Hematopoietic multipotent progenitor cell (in vitro differentiated cells): ENCODE results near the gene ATL1. TPM values are rescaled to one million over a fixed set of nuclear protein-coding genes. Genes with fewer than 3 reads are reported as not detected.

ENCODE experiments used
- DNase-seq, 3 donors: peaks; one replicate each; pipeline ENCODE4 v3.0.0-alpha.2; 2011 to 2015; ENCODE audit warnings: low read depth in 2 of 3, low spot score in 2 of 3
- total RNA-seq: library from RNA; depleted of rRNA; stranded (reverse); fragments of >200 nt; gene quantifications from one replicate; pipeline ENCODE4 v1.2.3, GENCODE V29; 2012

ATL1 gene
- 11.0 TPM for total RNA-seq

DNA sequence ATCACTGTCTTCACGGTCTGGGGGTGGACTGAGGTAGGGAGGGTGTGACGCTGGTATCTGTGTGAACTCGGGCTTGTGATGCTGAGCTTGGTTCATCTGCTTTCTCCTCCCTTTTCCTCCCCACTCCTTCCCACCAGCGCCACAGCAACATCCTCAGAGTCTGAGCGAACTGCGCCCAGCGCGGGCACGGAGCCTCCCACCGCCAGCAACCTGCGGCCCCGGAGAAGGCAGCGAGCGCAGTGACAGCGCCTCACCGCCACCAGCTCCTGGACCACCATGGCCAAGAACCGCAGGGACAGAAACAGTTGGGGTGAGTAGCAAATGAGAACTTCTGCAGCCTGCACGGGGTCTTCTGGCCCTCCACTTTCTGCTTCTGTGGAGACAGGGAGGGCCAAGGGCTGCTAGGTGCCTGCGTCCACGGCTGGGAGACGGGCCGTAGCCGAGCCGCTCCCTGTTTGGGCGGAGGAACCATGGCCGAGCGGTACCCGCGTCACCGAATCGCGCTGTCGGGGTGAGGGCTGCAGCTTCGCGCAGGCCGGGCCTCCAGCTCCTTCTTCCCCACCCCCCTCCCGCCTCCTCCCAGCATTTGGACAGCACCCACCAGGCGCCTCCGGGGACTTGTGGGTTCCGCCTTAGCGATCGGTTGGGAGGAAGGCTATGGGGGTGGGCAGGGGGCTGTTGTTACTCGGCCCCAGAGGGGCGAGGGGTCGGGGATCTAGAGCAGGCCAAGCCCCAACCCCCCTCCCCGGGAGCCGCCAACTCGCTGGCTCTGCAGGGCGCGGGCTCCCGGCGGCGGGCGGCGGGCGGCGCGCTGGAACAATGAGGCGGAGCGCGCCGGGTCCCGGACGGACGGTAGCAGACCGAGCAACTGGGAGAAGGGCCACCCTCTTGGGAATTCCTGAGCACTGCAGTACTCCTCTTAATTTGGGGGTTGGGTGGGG is at the start of gene ATL1:
TSS of gene ATL1 (plus strand) at position 156 of the 941 bp plus-strand sequence. CDS start at position 277, 121 bp downstream.
- peak in 2 of 3 donors; percentile 82 to 85 for DNase-seq

DNA sequence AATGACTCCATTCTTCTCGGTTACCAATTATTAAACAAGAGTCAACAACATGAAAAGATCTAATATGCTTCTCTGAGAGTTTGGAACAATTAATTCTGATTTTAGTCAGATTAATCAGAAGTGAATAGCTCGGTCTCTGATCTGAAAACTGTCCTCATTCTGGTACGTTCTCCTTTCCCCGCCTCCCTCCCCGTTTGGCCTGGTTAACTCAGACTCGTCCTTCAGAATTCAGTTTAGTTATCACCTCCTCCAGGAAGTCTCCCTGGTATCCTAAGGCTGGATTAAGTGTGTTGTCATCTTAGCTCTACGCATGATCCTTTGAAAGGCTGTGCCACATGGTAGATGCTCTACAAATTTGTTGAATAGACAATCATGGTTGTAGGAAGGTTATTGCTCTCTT is 49.8 kb upstream of the ATL1 start:
- DNase-seq = no peak

DNA sequence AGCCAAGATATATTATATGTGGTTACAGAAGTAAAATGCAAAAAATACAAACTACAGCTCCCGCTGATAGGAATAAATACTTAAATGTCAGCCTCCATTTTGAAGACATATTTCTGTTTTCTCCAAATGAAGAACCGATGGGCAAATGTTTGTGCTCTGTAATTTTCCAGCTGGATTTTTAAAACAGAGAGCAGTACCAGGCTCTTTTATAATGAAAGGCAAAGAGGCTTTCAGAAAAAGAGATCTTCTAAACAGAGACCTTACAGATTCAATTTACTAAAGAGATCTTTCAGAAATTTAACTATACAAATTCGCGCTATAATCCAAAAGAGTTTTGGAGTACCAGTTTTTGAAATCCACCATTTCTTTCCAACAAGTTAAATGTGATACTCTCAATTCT is 47.5 kb upstream of the ATL1 start:
- no peak for DNase-seq

DNA sequence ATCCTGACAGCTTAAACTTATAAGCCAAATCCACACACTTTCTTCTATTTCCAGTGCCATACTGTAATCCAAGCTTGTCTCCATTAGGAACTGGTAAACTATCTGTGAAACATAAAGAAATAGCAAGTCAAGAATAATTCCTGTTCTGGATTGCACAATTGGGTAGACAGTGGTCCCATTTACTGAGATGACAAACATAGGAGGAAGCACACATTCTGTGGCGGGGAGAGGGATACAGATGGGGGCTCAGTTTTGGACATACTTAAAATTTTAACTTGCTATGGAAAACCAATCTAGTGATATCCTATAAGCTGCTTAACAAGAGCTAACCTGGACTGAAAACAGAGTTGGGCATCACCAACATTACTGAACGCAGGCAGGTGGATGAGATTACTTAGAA is 43.9 kb upstream of the ATL1 start:
- DNase-seq = no peak

DNA sequence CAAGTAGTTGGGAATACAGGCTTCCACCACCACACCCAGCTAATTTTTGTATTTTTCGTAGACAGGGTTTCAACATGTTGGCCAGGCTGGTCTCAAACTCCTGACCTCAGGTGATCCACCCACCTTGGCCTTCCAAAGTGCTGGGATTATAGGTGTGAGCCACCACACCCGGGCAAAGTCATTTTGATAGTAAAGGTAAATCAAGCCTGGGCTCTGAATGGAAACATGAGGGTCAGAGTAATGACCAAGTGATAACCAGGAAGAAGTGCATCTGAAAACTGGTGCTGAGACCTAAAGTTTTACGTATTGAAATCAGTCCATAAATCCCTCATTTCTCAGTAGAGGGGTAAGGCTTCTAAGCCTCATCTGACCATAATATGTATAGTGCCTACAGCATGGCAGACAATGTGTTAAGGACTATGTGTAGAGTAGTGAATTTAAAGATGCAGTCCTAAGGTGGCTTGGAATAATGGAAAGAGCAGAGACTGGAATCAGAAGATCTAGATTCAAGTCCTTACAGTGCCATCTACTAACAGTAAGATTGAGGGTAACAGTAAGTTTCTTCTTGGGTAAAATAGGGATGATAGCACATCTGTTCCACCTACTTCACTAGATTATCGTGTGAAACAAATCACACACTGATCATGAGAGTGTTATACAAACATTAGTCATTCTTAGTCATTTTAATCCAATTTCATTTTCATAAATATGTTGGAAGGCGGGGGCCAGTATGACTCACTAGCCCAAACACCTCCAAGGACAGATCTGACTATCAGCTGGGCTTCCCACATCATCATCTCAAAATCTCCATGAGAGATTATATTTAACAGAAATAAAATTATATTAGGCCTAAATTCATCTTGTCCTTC is 38.8 kb upstream of the ATL1 start:
- DNase-seq = no peak

DNA sequence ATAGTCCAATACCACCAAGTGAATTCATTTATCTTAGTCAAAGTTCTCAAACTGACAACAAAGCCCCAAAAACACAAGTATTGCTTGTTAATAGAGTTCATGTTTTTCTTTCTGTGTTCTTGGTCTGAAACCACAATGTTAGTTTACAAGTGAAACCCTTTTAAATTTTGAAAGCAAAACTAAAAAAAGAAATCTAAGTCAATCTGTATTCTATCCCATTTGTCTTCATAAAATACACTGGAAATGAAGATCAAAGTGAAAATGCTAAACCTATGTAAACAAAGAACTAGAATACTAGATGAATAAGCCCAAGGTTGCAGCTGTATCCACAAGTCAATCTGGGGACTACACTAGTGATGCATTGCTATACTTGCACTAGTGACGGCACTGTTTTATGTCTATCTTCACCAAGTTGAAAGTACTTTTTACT is 38.0 kb upstream of the ATL1 start:
- DNase-seq = no peak

DNA sequence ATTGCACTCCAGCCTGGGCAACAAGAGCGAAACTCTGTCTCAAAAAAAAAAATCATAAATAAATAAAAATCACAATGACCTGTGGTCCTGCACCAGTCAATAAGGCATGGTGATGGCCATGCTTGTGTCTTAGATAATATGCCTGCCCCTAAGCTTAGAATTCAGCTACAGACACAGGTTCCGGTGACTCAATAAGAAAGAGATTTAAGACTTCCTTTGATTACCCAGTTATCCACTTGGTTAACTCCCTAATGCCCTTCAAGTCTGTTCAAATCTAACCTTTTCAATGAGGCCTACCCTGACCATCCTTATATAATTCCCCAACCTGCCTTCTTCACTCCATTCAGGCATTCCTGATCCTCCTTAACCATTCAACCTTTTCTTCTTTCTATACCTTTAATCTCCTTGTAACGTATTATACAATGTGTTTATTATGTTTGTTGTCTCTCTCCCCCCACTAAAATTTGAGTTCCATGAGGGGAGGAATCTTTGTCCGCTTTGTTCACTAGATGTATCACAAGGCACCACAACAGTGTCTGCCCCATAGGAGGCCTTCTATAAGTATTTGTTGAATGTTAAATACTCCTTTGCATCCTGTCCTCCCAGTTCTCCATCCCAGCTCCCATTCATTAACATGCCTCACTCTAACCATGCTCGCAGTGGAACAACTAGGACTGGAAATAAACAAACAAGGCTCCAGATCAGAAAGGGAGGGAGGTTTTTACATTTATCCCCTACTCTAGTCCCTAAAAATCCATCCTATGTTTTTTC is 36.5 kb upstream of the ATL1 start:
- DNase-seq = no peak

DNA sequence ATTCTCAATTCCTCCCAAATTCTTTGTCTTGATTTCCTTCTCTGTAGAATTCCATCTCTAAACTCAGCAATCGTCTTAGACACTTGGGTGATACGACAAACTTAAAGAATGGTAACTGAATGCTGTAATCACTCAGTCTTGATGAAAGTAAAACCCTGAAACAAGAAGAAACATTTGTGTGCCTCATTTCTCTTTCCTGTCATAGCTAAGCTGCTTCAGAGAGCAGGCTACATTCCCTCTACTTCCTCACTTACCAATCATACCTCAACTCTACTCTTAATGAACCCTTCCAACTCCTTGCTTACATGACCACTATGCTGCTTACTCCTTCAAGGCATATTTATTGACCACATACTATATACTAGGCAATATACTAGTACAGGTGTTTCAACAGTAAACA is 35.9 kb upstream of the ATL1 start:
- no peak for DNase-seq

DNA sequence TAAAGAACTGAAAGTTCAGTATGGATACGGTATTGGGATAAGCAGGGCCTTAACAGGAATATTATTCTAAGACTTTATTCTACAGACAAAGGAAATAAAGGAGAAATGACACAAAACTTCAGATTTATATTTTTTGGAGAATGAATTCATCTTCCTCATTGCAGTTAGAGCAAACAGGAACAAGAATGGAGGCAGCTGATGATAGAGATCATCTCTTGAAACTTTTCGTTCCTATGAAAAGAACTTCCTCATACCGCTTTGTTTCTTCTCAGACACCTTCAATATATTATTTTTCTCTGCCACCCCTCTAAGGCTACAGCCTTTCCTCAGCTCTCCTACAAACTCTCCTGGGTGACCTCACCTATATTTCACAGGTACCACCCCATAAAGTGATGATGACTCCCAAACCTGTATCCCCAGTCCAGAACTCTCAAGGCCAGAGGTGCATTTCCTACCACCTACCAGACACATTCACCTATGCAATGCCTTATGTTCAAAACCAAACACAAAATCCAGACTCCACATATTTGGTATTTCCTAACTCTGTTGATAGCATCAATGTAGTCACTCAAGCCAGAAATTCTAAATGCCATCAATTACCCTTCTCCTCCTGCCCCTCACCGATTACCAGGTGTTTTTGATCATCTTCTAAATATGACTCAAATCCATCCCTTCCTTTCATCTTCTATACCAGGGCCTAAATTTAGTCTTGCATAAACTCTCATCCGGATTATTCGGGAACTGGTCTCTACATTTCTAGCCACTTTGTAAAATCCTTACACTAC is 35.0 kb upstream of the ATL1 start:
- DNase-seq = peak in 1 of 3 donors; percentile 47

DNA sequence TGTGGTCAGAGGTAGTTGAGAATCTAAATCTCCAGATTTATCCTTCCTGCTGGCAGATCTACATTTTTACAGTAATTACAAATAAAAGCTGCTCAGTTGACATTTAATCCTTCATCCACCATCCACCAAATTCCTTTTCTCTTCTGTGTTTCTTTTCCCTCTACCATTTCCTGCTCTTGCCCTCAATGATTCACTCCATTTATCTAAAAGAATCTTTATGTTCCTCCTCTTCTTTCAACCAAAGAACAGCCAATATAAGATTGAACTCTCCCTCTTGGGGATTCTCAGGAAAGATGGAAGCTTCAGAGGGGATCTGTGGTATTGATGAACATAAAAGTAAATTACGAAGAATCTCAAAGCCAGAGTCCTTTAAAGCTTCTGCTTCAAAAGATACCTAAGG is 31.9 kb upstream of the ATL1 start:
- DNase-seq = no peak

DNA sequence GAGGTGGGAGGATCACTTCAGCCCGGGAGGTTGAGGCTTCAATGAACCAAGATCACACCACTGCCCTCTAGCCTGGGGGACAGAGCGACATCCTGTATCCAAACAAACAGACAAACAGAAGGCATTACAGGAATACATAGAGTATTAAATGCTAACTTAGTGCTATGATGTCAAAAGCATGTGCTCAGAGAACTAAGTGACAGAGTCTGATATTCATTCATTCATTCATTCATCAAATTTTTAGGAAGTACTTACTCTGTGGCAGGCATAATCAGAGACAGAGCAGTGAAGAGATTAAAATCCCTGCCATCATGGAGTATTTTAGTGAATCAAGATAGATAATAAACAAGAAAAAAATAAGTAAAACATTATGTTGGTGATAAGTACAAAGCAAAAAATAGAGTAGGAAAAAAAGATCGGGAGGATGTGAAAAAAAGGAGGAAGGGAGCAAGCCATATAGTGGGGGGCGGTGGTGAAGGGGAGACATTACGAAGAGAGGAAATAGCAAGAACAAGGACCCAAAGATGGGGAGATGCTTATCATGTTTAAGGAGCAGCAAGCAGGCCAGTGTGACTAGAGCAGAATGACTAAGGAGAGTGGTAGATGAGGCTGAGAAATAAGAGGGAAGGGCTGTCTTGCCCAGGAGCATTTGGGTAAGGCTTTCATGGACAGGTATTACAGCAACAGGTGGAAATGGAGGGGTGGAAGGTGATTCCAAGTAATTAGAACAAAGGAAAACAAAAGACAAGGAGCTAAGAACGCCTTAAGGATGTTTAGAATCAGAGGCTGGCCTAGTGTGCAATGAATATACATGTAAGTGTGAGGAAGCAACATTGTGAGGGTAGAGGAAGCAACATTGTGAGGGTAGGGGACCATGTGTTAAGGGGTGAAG is 30.4 kb upstream of the ATL1 start:
- no peak for DNase-seq

DNA sequence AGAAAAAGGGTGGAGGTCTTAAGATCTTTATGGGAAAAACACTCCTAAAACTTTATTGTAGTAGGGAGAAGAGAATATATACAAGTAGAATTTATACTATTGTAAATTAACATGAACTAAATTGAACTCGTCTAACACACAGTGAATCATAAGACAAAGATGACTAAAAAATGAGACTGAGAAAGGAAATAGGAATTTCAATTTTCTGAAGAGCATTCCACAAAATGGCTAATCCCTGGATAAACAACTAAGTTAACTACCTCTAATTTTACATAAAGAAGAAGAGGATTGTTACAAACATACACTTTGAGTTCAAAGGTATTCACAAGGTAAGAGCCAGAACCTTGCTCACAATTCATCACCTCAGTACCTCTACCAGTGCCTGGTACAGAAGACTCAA is 29.6 kb upstream of the ATL1 start:
- no peak for DNase-seq

DNA sequence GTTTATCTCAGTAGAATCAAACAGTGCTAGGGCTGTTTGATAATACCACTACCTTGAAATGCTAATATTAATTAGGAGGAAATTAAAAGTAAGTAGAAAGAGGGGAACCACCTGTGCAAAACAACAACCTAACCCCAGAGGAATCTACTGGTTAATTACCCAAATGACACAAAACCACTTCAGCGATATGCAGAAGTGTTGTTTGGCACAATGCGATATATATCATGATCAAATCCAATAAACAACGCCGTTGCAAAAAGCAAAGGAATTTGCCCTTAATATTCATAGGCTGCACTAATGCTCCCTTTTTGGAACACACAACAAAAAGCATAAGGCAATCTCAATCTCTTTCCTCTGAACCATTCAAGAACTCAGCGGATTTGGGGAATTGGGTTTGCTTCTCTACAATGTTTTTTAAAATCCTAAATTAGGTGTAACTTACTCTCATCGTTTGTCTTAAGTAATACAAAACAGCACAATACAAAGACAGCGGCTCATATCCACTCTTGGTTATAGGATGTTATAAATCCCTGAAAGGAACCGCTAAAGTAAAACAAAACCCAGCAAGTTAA is 29.1 kb upstream of the ATL1 start:
- DNase-seq = no peak

DNA sequence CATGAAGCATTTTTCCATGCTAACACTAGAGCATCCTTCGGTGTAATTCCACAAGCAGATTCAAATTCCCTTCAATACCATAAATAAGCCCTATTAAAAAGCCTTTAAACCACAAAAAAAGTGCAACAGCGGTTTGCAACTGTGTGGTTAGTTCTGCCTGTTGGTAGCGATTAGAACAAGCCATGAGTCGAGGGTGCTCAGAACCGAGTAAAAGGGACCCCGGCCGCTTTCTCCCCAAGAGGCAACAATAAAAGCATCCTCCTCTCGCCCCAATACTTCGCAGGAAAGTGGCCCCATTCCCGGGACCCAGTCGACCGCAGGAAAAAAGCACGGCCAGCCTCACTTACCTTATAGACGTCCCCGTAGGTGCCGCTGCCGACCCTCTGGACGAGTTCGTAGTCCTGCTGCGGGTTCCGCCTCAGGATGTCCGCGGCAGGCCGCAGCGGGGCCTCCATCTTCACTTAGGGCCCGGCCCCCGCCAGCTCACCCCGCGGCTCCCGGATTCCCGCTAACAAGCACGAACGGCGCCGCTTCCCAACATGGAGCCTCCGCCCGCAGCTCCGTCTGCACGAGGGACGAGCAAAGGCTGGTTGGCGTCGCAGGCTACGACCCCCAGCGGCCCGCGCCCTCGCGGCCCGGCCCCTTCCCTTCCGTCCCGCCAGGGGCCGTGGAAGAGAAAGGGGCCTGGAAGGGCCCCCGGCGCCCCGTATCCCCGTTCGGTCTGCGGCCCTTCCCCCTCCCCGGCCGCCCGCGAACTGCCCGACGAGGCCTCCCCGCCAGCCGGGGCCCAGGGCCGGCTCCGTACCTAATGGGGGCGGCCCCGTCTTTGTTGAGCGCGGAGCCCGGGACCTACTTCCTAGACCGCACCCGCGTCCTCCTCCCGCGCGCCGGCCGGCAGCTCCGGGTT is 28.1 kb upstream of the ATL1 start:
- DNase-seq = peak; percentile 6 to 72 (median 50)

DNA sequence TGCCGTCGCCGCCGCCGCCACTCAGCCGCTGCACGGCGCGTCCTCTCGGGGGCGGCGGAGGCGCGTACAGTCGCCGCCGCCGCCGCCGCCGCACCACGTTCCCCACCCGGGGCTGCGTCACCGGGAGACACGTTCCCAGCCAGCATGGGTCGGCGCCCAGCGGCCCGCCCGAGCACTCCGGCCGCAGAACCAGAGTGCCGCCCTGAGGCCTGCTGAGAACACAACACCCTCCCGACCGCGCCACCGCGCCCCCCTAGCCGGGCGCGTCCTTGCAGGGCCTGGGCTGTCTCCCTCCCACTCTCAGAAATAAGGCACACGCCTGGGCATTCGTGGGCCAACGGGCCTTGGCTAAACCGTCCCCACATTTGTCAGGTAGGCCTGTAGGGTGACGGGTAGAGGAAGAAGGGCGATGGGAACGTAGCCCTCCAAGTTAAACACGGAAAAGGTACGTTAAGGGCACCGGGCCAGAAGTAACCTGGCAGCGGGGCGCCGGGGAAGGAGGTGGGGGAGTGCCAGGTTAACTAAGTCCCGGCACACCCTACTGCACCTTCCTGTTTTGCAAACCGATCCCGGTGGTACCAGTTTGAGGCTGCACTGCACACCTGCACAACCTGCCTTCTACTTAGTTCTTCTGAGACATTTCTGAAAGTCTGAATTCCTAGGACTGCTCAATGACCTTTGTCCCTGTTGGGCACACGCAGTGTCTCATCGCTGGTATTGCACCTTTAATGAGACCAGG is 27.3 kb upstream of the ATL1 start, which contains the start of gene MAP4K5:
TSS of gene MAP4K5 (minus strand) at position 68 of the 739 bp plus-strand sequence. CDS start 520 bp downstream, outside the sequence.
- peak; percentile 76 to 94 (median 94) for DNase-seq

DNA sequence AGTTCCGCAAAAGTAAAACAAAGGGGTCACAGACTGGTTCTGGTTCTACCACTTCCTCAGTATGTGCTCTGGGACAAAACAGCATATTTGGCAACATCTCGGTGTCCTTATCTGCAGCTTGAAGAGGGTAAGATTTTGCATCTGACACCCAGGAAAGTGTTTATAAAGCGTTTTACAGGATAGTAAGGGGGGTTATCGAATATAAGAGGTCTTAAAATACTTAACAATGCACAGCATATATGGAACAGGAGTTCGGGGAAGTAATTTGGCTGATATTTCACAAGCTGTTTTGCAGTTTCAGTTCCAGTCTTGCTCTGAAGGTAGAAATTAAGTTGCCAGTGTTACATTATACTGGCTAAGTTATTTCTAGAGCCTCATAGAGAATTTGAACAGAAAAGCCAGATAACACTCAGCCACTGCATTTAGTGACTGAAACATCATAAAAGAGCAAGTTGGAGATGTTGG is 26.7 kb upstream of the ATL1 start:
- DNase-seq = no peak

DNA sequence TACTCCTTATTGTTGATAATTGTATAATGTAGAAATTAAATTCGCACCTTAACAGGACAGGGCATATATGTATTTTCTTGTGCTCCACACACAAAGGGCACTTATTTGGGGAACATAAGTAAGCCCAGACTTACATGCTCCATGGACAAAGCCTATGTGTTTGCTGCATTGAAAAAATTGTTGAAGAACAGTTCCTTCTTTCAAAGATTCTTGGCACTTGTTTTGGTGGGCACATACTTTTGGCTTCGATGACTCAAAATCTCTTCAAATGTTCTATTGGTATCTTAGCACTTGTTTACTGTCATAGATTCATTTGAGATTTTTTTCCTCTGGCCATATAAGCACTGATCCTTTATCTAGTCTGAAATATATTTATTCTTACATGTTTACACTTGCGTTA is 26.1 kb upstream of the ATL1 start:
- no peak for DNase-seq
